Duodenal mucosa (tissue), 2 donors: ENCODE results near the gene ZNF202.
"Not testable (repeated sequence)": the region's sequence is repeated elsewhere in the genome, so short reads cannot be mapped to it uniquely, and the experiment has no call there.

Source experiments
- H3K27ac ChIP-seq: one replicate; pipeline ENCODE4 v1.7.0; 2013; ENCODE audit warnings: low read depth, low read length
- H3K27me3 ChIP-seq, 2 donors: one replicate each; pipeline ENCODE4 v1.7.0; 2013; ENCODE audit warnings: low read length in 2 of 2, control low read depth in 1 of 2; ENCODE audit not compliant: insufficient read depth in 2 of 2, control insufficient read depth in 1 of 2
- H3K36me3 ChIP-seq, 2 donors: one replicate each; pipeline ENCODE4 v1.7.0; 2013; ENCODE audit warnings: low read length in 2 of 2, control low read depth in 1 of 2; ENCODE audit not compliant: insufficient read depth in 2 of 2, control insufficient read depth in 1 of 2
- H3K4me1 ChIP-seq, 2 donors: one replicate each; pipeline ENCODE4 v1.7.0; 2013; ENCODE audit warnings: low read length in 2 of 2, control low read depth in 1 of 2; ENCODE audit not compliant: insufficient read depth in 2 of 2, control insufficient read depth in 1 of 2
- H3K4me3 ChIP-seq, 2 donors: one replicate each; pipeline ENCODE4 v1.7.0; 2013; ENCODE audit warnings: low read length in 2 of 2, low read depth in 1 of 2
- H3K9ac ChIP-seq, 2 donors: one replicate each; pipeline ENCODE4 v1.7.0; 2013; ENCODE audit warnings: low read length in 2 of 2, low read depth in 1 of 2
- H3K9me3 ChIP-seq, 2 donors: one replicate each; pipeline ENCODE4 v1.7.0; 2013; ENCODE audit warnings: low read length in 2 of 2, control low read depth in 1 of 2; ENCODE audit not compliant: control insufficient read depth in 1 of 2

The ZNF202 gene

DNA sequence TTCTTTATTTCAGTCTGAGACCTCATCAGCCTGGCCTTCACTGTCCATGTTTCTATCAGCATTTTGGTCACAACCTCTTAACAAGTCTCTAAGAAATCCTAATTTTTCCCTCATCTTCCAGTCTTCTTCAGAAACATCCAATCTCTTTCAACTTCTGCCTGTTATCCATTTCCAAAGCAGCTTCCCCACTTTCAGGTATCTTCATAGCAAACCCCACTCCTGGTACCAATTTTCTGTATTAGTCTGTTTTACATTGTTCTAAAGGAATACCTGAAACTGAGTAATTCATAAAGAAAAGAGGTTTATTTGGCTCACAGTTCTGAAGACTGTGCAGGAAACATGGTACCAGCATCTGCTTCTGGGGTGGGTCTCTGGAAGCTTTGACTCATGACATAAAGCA, 21.0 kb upstream of the ZNF202 start:
- Histone ChIP-seq H3K27me3 (no peaks in the 10 kb centered on the region), H3K36me3 (no peaks in the 10 kb centered on the region), H3K9me3 (peaks cover 0 to 7% of the 10 kb centered on the region in 2 donors), H3K27ac (no peak overlapping the region), H3K4me1 (no peaks in the 10 kb centered on the region), H3K4me3 (no peak overlapping the region), H3K9ac (no peak overlapping the region)

DNA sequence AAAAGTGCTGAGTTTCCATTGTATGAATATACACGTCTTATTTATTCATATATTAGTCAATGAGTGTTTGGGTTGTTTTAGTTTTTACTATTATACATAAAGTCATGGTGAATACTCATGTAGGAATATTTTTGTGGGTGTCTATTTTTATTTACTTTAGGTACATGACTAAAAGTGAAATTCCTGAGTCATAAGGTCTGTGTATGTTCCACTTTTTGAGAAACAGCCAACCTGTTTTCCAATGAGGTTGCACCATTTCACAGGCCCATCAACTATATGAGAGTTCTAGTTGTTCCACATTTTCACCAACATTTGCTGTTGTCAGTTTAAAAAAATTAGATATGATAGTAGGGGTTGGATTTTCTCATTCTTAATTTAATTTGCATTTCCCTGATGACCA, 19.4 kb upstream of the ZNF202 start:
- Histone ChIP-seq H3K27me3 (no peaks in the 10 kb centered on the region), H3K36me3 (no peaks in the 10 kb centered on the region), H3K27ac (no peak overlapping the region), H3K4me1 (no peaks in the 10 kb centered on the region), H3K9ac (no peak overlapping the region), H3K9me3 (peaks cover 0 to 7% of the 10 kb centered on the region in 2 donors), H3K4me3 (no peak overlapping the region)

DNA sequence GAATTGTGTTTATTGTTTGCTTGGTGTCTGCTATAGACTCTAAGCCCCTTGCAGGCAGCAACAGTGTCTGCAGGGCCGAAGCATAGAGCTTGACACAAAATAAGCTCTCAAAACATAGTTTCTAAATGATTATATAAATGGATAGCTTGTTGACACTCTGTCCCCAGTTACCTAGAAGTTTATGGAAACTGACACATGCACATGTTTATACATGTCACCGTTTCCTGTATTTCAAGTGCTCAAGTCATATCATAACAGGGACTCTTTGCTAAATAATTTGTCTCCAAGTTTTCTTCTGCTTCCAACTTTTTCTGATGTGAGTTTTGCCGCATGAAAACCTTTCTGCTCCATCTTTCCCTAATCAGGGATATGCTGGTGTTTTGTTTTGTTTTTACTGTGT, 16.5 kb upstream of the ZNF202 start:
- no peaks in the 10 kb centered on the region for H3K27me3 ChIP-seq
- H3K9me3 ChIP-seq: peaks cover 0 to 7% of the 10 kb centered on the region in 2 donors
- H3K36me3 ChIP-seq: no peaks in the 10 kb centered on the region
- no peaks in the 10 kb centered on the region for H3K4me1 ChIP-seq
- H3K4me3 ChIP-seq: no peak overlapping the region
- no peak overlapping the region for H3K9ac ChIP-seq
- H3K27ac ChIP-seq: no peak overlapping the region

DNA sequence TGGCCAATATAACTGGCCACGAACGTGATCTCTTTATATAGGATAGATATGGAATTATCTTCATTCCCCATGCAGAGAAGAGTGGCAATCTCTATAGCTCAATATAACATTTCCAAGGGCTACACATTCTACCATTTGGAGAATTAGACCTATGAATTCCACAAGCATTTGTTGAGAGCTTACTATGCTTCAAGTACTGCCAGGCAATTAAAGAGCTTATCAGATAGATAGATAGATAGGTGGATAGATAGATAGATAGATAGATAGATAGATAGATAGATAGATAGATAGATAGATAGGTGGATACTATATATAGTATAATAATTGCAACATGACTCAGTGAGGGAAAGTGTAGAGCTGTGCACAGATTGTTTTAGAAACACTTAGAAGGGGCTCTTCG, 14.4 kb upstream of the ZNF202 start:
- Histone ChIP-seq H3K4me3 (no peak overlapping the region), H3K4me1 (no peaks in the 10 kb centered on the region), H3K27ac (no peak overlapping the region), H3K9ac (no peak overlapping the region), H3K36me3 (no peaks in the 10 kb centered on the region), H3K27me3 (no peaks in the 10 kb centered on the region), H3K9me3 (no peaks in the 10 kb centered on the region)

DNA sequence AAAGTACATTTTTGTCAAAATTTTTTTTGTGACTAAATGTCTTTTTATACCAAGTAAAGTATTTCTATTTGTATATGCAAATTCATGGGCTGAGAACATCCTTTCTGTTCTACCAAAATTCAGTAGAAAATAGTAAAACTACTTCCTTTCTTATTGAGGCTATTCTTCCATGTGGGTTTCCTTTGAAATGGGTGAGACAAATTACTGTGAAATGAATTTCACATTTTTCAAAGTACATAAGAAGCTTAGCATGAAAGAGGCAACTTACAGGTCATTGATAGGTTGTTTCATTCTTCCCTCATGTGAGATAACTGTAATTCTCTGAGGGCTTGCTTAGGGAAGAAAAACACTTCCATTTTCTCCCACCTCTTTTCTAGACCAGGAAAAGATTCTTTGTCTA, 13.9 kb upstream of the ZNF202 start:
- Histone ChIP-seq H3K36me3 (no peaks in the 10 kb centered on the region), H3K4me1 (no peaks in the 10 kb centered on the region), H3K4me3 (no peak overlapping the region), H3K27me3 (no peaks in the 10 kb centered on the region), H3K27ac (no peak overlapping the region), H3K9me3 (no peaks in the 10 kb centered on the region), H3K9ac (no peak overlapping the region)

DNA sequence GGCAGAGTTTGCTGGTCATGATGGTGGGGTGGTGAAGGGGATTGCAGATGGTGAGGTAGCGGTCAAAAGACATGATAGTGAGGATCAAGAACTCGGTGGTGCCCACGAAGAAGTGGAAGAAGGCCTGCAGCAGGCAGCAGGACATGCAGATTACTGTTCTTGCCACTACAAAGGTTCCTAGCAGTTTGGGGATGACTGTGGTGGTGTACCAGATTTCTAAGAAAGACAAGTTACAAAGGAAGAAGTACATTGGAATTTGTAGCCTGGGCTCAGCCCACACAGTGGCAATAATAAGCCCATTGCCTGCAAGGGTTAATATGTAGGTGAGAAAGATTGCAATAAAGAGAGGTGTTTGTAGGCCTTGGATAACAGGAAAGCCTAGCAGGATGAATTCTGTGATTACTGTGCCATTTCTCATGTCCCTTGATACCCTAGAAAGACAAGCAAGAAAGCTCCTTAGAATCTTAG, 12.7 kb upstream of the ZNF202 start, which contains the start of gene OR6X1:
Gene OR6X1, minus strand, starts transcription at position 418 of the 468 bp plus-strand sequence. Its CDS starts 0 bp downstream, at position 418.
- no peaks in the 10 kb centered on the region for H3K9me3 ChIP-seq
- no peak within 1 kb of the TSS for H3K4me3 ChIP-seq
- no peaks in the 10 kb centered on the region for H3K27me3 ChIP-seq
- H3K36me3 ChIP-seq: no peaks in the 10 kb centered on the region
- H3K9ac ChIP-seq: no peak within 1 kb of the TSS
- H3K4me1 ChIP-seq: no peaks in the 10 kb centered on the region
- no peak within 1 kb of the TSS for H3K27ac ChIP-seq

DNA sequence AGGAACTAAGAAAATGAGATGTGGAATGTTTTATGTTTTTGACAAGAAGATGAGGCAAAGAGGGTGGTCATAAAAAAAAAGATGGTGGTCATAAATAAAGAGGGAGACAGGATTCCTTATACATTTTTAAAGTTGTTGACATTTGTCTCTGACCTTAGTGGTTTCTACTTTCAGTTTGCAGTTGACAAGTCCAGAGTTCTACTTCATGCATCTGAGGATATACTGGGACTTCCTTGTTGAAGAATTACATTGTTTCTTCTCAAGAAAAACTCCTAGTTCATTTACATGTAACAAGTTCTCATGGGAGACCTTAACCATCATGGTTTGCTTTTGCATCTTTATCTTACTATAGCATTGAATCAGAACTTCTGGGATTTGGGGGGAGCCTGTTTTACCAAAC, 11.7 kb upstream of the ZNF202 start:
- Histone ChIP-seq H3K36me3 (no peaks in the 10 kb centered on the region), H3K9me3 (no peaks in the 10 kb centered on the region), H3K27ac (no peak overlapping the region), H3K4me1 (no peaks in the 10 kb centered on the region), H3K4me3 (no peak overlapping the region), H3K9ac (no peak overlapping the region), H3K27me3 (no peaks in the 10 kb centered on the region)

DNA sequence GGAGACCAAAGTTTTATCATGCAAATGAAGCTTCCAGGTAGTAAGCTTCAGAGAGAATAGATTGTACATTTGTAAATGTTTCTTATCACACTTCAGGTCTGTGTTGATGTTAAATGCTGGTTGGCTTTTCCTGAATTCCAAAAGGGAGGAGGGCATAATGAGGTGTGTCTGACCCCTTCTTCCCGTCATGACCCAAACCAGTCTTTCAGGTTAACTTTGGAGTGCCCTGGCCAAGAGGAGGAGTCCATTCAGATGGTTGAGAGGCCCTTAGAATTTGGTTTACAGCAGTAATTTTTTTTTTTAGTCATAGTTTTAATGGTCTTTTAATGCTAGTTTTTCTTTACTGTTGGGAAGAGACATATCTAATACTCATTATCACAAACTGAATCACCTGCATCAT, 10.3 kb upstream of the ZNF202 start:
- no peak overlapping the region for H3K4me3 ChIP-seq
- no peak overlapping the region for H3K9ac ChIP-seq
- no peaks in the 10 kb centered on the region for H3K27me3 ChIP-seq
- no peaks in the 10 kb centered on the region for H3K9me3 ChIP-seq
- no peak overlapping the region for H3K27ac ChIP-seq
- no peaks in the 10 kb centered on the region for H3K4me1 ChIP-seq
- no peaks in the 10 kb centered on the region for H3K36me3 ChIP-seq

DNA sequence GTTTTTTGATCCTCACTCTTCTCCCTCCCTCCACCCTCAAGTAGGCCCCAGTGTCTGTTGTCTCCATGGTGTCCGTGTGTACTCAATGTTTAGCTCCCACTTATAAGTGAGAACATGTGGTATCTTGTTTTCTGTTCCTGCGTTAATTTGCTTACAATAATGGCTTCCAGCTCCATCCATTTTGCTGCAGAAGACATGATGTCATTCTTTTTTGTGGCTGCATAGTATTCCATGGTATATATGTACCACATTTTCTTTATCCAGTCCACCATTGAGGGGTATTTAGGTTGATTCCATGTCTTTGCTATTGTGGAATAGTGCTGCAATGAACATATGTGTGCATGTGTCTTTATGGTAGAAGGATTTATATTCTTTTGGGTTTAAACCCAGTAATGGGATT, 6.9 kb upstream of the ZNF202 start:
- not testable (repeated sequence) for H3K9ac ChIP-seq, H3K4me1 ChIP-seq, H3K36me3 ChIP-seq, H3K9me3 ChIP-seq, H3K4me3 ChIP-seq, H3K27me3 ChIP-seq, H3K27ac ChIP-seq

DNA sequence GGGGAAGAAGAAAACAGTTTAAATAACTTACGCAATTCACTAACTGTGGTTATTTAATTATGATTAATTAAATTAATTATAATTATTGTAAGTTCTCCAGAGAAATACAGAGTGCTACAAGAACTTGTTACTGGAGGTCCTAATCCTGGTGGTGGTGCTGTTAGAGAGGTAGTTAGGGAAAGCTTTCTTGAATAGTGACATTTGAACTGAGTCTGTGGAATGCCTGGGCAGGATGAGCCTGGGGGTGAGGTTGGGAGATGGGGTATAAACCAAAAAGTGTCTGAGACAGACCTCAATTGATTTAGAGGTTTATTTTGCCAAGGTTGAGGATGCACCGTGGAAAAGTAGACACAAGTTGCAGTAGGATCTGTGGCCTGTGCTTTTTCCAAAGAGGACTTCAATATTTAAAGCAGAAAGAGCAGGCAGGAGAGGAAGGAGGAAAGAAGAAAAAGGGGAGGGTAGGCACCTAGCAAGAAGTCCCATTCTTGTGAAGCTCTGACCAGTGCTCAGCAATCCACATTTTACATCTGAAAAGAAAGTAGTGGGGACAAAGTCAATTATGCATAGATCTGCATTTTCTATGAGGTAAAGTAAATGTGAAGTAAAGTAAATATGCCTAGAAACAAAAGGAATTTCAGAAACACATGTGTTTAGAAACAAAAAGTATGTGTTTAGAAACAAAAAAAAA, 4.4 kb upstream of the ZNF202 start:
- no peaks in the 10 kb centered on the region for H3K36me3 ChIP-seq
- no peak overlapping the region for H3K4me3 ChIP-seq
- H3K9me3 ChIP-seq: no peaks in the 10 kb centered on the region
- H3K27ac ChIP-seq: no peak overlapping the region
- peaks cover 0 to 5% of the 10 kb centered on the region in 2 donors for H3K4me1 ChIP-seq
- H3K9ac ChIP-seq: no peak overlapping the region
- H3K27me3 ChIP-seq: no peaks in the 10 kb centered on the region
